Neural progenitor cell (in vitro differentiated cells): ENCODE measurements around the gene RAPGEF4. TPM values are rescaled to one million over a fixed set of nuclear protein-coding genes. Genes with fewer than 3 reads are reported as not detected.

Source experiments
- DNase-seq: peaks from one replicate; pipeline ENCODE4 v3.0.0-alpha.2; 2016; ENCODE audit warnings: low spot score
- H2AFZ ChIP-seq: fragments of 200-600 bp; sonication (generic); replicated peaks from 2 replicates; pipeline ENCODE4 v1.6.1; 2016; ENCODE audit warnings: antibody characterized with exemption
- H3F3A ChIP-seq: fragments of 200-600 bp; sonication (generic); 2 replicates; pipeline ENCODE4 v1.6.1; 2016; ENCODE audit warnings: antibody characterized with exemption, low read depth
- H3K27ac ChIP-seq: fragments of 200-600 bp; sonication (generic); 2 replicates; pipeline ENCODE4 v1.5.1; 2016; ENCODE audit warnings: mild to moderate bottlenecking
- H3K27me3 ChIP-seq: fragments of 200-600 bp; sonication (generic); 2 replicates; pipeline ENCODE4 v1.6.1; 2016; ENCODE audit warnings: mild to moderate bottlenecking, moderate library complexity
- H3K36me3 ChIP-seq: fragments of 200-600 bp; sonication (generic); 2 replicates; pipeline ENCODE4 v1.5.1; 2016
- H3K4me1 ChIP-seq: fragments of 200-600 bp; sonication (generic); 2 replicates; pipeline ENCODE4 v1.6.1; 2016; ENCODE audit warnings: mixed run types
- H3K4me2 ChIP-seq: fragments of 200-600 bp; sonication (generic); 2 replicates; pipeline ENCODE4 v1.6.1; 2016
- H3K4me3 ChIP-seq: fragments of 200-600 bp; sonication (generic); 2 replicates; pipeline ENCODE4 v1.5.1; 2016
- H3K79me2 ChIP-seq: fragments of 200-600 bp; sonication (generic); 2 replicates; pipeline ENCODE4 v1.6.1; 2016; ENCODE audit warnings: low read depth
- H3K9ac ChIP-seq: fragments of 200-600 bp; sonication (generic); 2 replicates; pipeline ENCODE4 v1.6.1; 2016
- H3K9me3 ChIP-seq: fragments of 200-600 bp; sonication (generic); 2 replicates; pipeline ENCODE4 v1.5.1; 2016; ENCODE audit warnings: low read depth
- H4K20me1 ChIP-seq: fragments of 200-600 bp; sonication (generic); 2 replicates; pipeline ENCODE4 v1.6.1; 2016; ENCODE audit warnings: low read depth
- H3K27ac Mint-ChIP-seq: 3 replicates; pipeline ENCODE4 v1.8.0; 2021; ENCODE audit warnings: mixed read lengths
- H3K27me3 Mint-ChIP-seq: 2 replicates; pipeline ENCODE4 v1.8.0; 2022; ENCODE audit warnings: low read depth, mild to moderate bottlenecking, inconsistent platforms, moderate library complexity, mixed read lengths; ENCODE audit not compliant: insufficient read depth
- H3K36me3 Mint-ChIP-seq: 3 replicates; pipeline ENCODE4 v1.8.0; 2021; ENCODE audit warnings: mixed read lengths
- H3K4me1 Mint-ChIP-seq: 3 replicates; pipeline ENCODE4 v1.8.0; 2021; ENCODE audit warnings: mixed read lengths
- H3K4me3 Mint-ChIP-seq: 3 replicates; pipeline ENCODE4 v1.8.0; 2021; ENCODE audit warnings: mild to moderate bottlenecking, moderate library complexity, mixed read lengths
- H3K9me3 Mint-ChIP-seq: 3 replicates; pipeline ENCODE4 v1.8.0; 2020; ENCODE audit warnings: mixed read lengths
- CTCF ChIP-seq: fragments of 200-600 bp; sonication (generic); IDR thresholded peaks from 2 replicates; pipeline ENCODE4 v1.5.1; 2017; ENCODE audit warnings: antibody characterized with exemption, mild to moderate bottlenecking
- EZH2 ChIP-seq: fragments of 200-600 bp; sonication (generic); IDR thresholded peaks from 2 replicates; pipeline ENCODE4 v1.6.1; 2017; ENCODE audit warnings: antibody characterized with exemption, mild to moderate bottlenecking, moderate library complexity
- EZH2phosphoT487 ChIP-seq: fragments of 200-600 bp; sonication (generic); IDR thresholded peaks from 2 replicates; pipeline ENCODE4 v1.6.1; 2017; ENCODE audit warnings: antibody characterized with exemption
- total RNA-seq: library from RNA; depleted of rRNA; stranded (reverse); fragments of >200 nt; gene quantifications from 2 replicates; pipeline ENCODE4 v1.2.3, GENCODE V29; 2015; ENCODE audit warnings: low replicate concordance

The RAPGEF4 gene
- total RNA-seq, 1 donor from 2014 or later = 1.8 TPM

GRCh38 chr2:172806493-172806892 is 70.8 kb downstream of the RAPGEF4 start:
- no peak overlapping the region for H3K4me3 Mint-ChIP-seq
- no peaks in the 10 kb centered on the region for H3K27me3 ChIP-seq
- H3K27me3 Mint-ChIP-seq = peaks cover 2% of the 10 kb centered on the region
- TF ChIP-seq EZH2 = no peak
- peak; percentile 86 for TF ChIP-seq CTCF
- peaks cover 14% of the 10 kb centered on the region for H3K4me1 Mint-ChIP-seq
- no peak overlapping the region for H3K4me3 ChIP-seq
- peaks cover 25% of the 10 kb centered on the region for H3K9me3 Mint-ChIP-seq
- H3F3A ChIP-seq = no peaks in the 10 kb centered on the region
- no peak overlapping the region for H3K27ac ChIP-seq
- H3K4me2 ChIP-seq = no peak overlapping the region
- no peaks in the 10 kb centered on the region for H3K4me1 ChIP-seq
- no peak overlapping the region for H3K27ac Mint-ChIP-seq
- H3K36me3 Mint-ChIP-seq = peaks cover 11% of the 10 kb centered on the region
- H3K79me2 ChIP-seq = no peaks in the 10 kb centered on the region
- no peaks in the 10 kb centered on the region for H4K20me1 ChIP-seq
- no peaks in the 10 kb centered on the region for H3K9me3 ChIP-seq
- no peak overlapping the region for H3K9ac ChIP-seq
- peak; percentile 54 for DNase-seq
- H2AFZ ChIP-seq = no peak overlapping the region
- no peaks in the 10 kb centered on the region for H3K36me3 ChIP-seq

- Mint-ChIP-seq H3K27me3 (peaks cover 2% of the 10 kb centered on the region), H3K4me1 (peaks cover 14% of the 10 kb centered on the region), H3K36me3 (peaks cover 11% of the 10 kb centered on the region), H3K4me3 (no peak overlapping the region), H3K27ac (no peak overlapping the region), H3K9me3 (peaks cover 22% of the 10 kb centered on the region)
- no peaks in the 10 kb centered on the region for H3F3A ChIP-seq
- H3K4me3 ChIP-seq = no peak overlapping the region
- no peaks in the 10 kb centered on the region for H3K36me3 ChIP-seq
- H2AFZ ChIP-seq = no peak overlapping the region
- H3K79me2 ChIP-seq = no peaks in the 10 kb centered on the region
- H3K4me2 ChIP-seq = no peak overlapping the region
- no peak overlapping the region for H3K27ac ChIP-seq
- DNase-seq = no peak
- no peaks in the 10 kb centered on the region for H4K20me1 ChIP-seq
- H3K27me3 ChIP-seq = no peaks in the 10 kb centered on the region
- no peak overlapping the region for H3K9ac ChIP-seq
- no peaks in the 10 kb centered on the region for H3K9me3 ChIP-seq
- no peaks in the 10 kb centered on the region for H3K4me1 ChIP-seq
- TF ChIP-seq EZH2 (no peak), CTCF (no peak), EZH2phosphoT487 (no peak)
Observed at GRCh38 chr2:172806996-172807395, 71.4 kb downstream of the RAPGEF4 start.

- no peaks in the 10 kb centered on the region for H3K36me3 ChIP-seq
- no peaks in the 10 kb centered on the region for H3K4me1 ChIP-seq
- no peaks in the 10 kb centered on the region for H3K27me3 ChIP-seq
- peaks cover 2% of the 10 kb centered on the region for H3K27me3 Mint-ChIP-seq
- peaks cover 3% of the 10 kb centered on the region for H3K36me3 Mint-ChIP-seq
- no peak overlapping the region for H3K27ac ChIP-seq
- H3F3A ChIP-seq = no peaks in the 10 kb centered on the region
- TF ChIP-seq EZH2 (no peak), CTCF (no peak), EZH2phosphoT487 (no peak)
- no peak overlapping the region for H2AFZ ChIP-seq
- no peaks in the 10 kb centered on the region for H4K20me1 ChIP-seq
- no peak overlapping the region for H3K4me3 ChIP-seq
- no peak for DNase-seq
- H3K9me3 ChIP-seq = no peaks in the 10 kb centered on the region
- H3K79me2 ChIP-seq = no peaks in the 10 kb centered on the region
- no peak overlapping the region for H3K27ac Mint-ChIP-seq
- H3K4me3 Mint-ChIP-seq = no peak overlapping the region
- H3K4me2 ChIP-seq = no peak overlapping the region
- H3K9ac ChIP-seq = no peak overlapping the region
- peaks cover 14% of the 10 kb centered on the region for H3K4me1 Mint-ChIP-seq
- peaks cover 10% of the 10 kb centered on the region for H3K9me3 Mint-ChIP-seq
Observed at GRCh38 chr2:172808156-172808555, 72.5 kb downstream of the RAPGEF4 start.
